IMR-90 (cell line): Measurements from ENCODE around the gene RAPSN. TPM values are rescaled to one million over a fixed set of nuclear protein-coding genes. Genes with fewer than 3 reads are reported as not detected.

Source experiments
- ATAC-seq: fragments of 200-7000 bp; cut with Tn5 transposase; 2 replicates; pipeline ENCODE4 v1.9.1; 2020; ENCODE audit warnings: low read depth, mild to moderate bottlenecking, moderate library complexity
- BruUV-seq: library from RNA; stranded (reverse); fragments of 400-500 nt; replicated peaks from 2 replicates; lab custom pipeline; 2021; lab: Mats Ljungman, UMichigan
- CTCF ChIA-PET: fragments of 300-600 bp; formaldehyde crosslinking; extraction: SDS; loops from one replicate; lab custom pipeline; 2021; ENCODE audit warnings: antibody characterized with exemption; lab: Yijun Ruan, JAX
- POLR2A ChIA-PET: fragments of 300-600 bp; sonication (Branson Sonifier 250); formaldehyde crosslinking; loops from one replicate; lab custom pipeline; 2022; ENCODE audit warnings: antibody characterized with exemption; ENCODE audit not compliant: unreplicated experiment; lab: Charles Lee
- DNase-seq: peaks from one replicate; pipeline ENCODE4 v3.0.0; 2013
- H2AFZ ChIP-seq: replicated peaks from 2 replicates; pipeline ENCODE3; 2013; ENCODE audit warnings: low read length, mild to moderate bottlenecking; ENCODE audit not compliant: poor library complexity
- H2AK5ac ChIP-seq: 2 replicates; pipeline ENCODE4 v1.6.1; 2013; ENCODE audit warnings: low read depth, low read length, inconsistent platforms
- H2AK9ac ChIP-seq: replicated peaks from 2 replicates; pipeline ENCODE3; 2013; ENCODE audit warnings: mild to moderate bottlenecking, low read depth, low read length, moderate library complexity; ENCODE audit not compliant: poor library complexity
- H2BK120ac ChIP-seq: 2 replicates; pipeline ENCODE4 v1.6.1; 2013; ENCODE audit warnings: low read depth, low read length, inconsistent platforms
- H2BK15ac ChIP-seq: 3 replicates; pipeline ENCODE4 v1.6.1; 2013; ENCODE audit warnings: low read depth, low read length, inconsistent platforms
- H2BK20ac ChIP-seq: 2 replicates; pipeline ENCODE4 v1.6.1; 2013; ENCODE audit warnings: low read depth, mild to moderate bottlenecking, inconsistent platforms, low read length, moderate library complexity
- H2BK5ac ChIP-seq: 2 replicates; pipeline ENCODE4 v1.6.1; 2013; ENCODE audit warnings: mild to moderate bottlenecking, low read depth, low read length, inconsistent platforms; ENCODE audit not compliant: poor library complexity, severe bottlenecking
- H3K14ac ChIP-seq: replicated peaks from 2 replicates; pipeline ENCODE4 v1.6.1; 2013; ENCODE audit warnings: low read depth, low read length, inconsistent platforms
- H3K18ac ChIP-seq: 2 replicates; pipeline ENCODE4 v1.6.1; 2013; ENCODE audit warnings: low read depth, low read length, control low read depth
- H3K23ac ChIP-seq: 2 replicates; pipeline ENCODE4 v1.6.1; 2013; ENCODE audit warnings: low read depth, low read length, inconsistent platforms
- H3K27ac ChIP-seq: 2 replicates; pipeline ENCODE4 v1.5.1; 2013; ENCODE audit warnings: mild to moderate bottlenecking, control low read depth, low read length; ENCODE audit not compliant: insufficient read depth
- H3K27me3 ChIP-seq: 2 replicates; pipeline ENCODE4 v1.6.1; 2013; ENCODE audit warnings: low read length; ENCODE audit not compliant: control insufficient read depth, insufficient read depth
- H3K36me3 ChIP-seq: 2 replicates; pipeline ENCODE4 v1.6.1; 2013; ENCODE audit warnings: low read length, mixed read lengths; ENCODE audit not compliant: control insufficient read depth, insufficient read depth
- H3K4ac ChIP-seq: 2 replicates; pipeline ENCODE4 v1.6.1; 2013; ENCODE audit warnings: low read depth, low read length, inconsistent platforms
- H3K4me1 ChIP-seq: 2 replicates; pipeline ENCODE4 v1.6.1; 2013; ENCODE audit warnings: low read length, mixed read lengths; ENCODE audit not compliant: control insufficient read depth, insufficient read depth
- H3K4me2 ChIP-seq: 2 replicates; pipeline ENCODE4 v1.6.1; 2013; ENCODE audit warnings: low read depth, mild to moderate bottlenecking, control low read depth, low read length, moderate library complexity
- H3K4me3 ChIP-seq: 2 replicates; pipeline ENCODE4 v1.5.1; 2013; ENCODE audit warnings: low read depth, mild to moderate bottlenecking, control low read depth, low read length, moderate library complexity; ENCODE audit not compliant: insufficient read depth
- H3K56ac ChIP-seq: 2 replicates; pipeline ENCODE4 v1.6.1; 2013; ENCODE audit warnings: low read length, inconsistent platforms; ENCODE audit not compliant: insufficient read depth; ENCODE audit errors: extremely low read depth
- H3K79me1 ChIP-seq, 2 experiments: 2 replicates each; pipeline ENCODE4 v1.6.1; 2013; ENCODE audit warnings: low read length in 2 of 2, inconsistent platforms in 1 of 2, low read depth in 1 of 2
- H3K9ac ChIP-seq: 2 replicates; pipeline ENCODE4 v1.6.1; 2013; ENCODE audit warnings: low read depth, low read length, control low read depth
- H3K9me1 ChIP-seq: 2 replicates; pipeline ENCODE4 v1.6.1; 2013; ENCODE audit warnings: low read length, inconsistent platforms; ENCODE audit not compliant: insufficient read depth
- H3K9me3 ChIP-seq: 2 replicates; pipeline ENCODE4 v1.6.1; 2013; ENCODE audit warnings: low read length; ENCODE audit not compliant: control insufficient read depth, insufficient read depth
- H4K20me1 ChIP-seq: 2 replicates; pipeline ENCODE4 v1.6.1; 2013; ENCODE audit warnings: low read length, inconsistent platforms; ENCODE audit not compliant: insufficient read depth
- H4K5ac ChIP-seq: 2 replicates; pipeline ENCODE4 v1.6.1; 2013; ENCODE audit warnings: mild to moderate bottlenecking, low read depth, low read length, control low read depth
- H4K8ac ChIP-seq, 2 experiments: 2 replicates each; pipeline ENCODE4 v1.6.1; 2013; ENCODE audit warnings: low read depth in 2 of 2, low read length in 2 of 2, control low read depth in 1 of 2, inconsistent platforms in 1 of 2
- H4K91ac ChIP-seq: 2 replicates; pipeline ENCODE4 v1.6.1; 2013; ENCODE audit warnings: low read depth, low read length, inconsistent platforms; ENCODE audit not compliant: insufficient read depth
- BHLHE40 ChIP-seq: fragments of 150-350 bp; IDR thresholded peaks from 2 replicates; pipeline ENCODE4 v1.6.1; 2016; ENCODE audit warnings: mild to moderate bottlenecking, low read depth, low read length
- CEBPB ChIP-seq: IDR thresholded peaks from 2 replicates; pipeline ENCODE4 v1.6.1; 2012; ENCODE audit warnings: low read depth, low read length, improper control_type of control experiment
- CHD1 ChIP-seq: IDR thresholded peaks from 2 replicates; pipeline ENCODE4 v1.6.1; 2012; ENCODE audit warnings: low read depth, low read length, improper control_type of control experiment
- CTCF ChIP-seq: conservative IDR thresholded peaks from 2 replicates; pipeline ENCODE4 v1.5.1; 2012; ENCODE audit warnings: mild to moderate bottlenecking, low read depth, low read length, improper control_type of control experiment
- ELK1 ChIP-seq: fragments of 150-350 bp; IDR thresholded peaks from 2 replicates; pipeline ENCODE4 v1.6.1; 2016; ENCODE audit warnings: low read depth, mild to moderate bottlenecking, low read length, moderate library complexity, borderline replicate concordance
- FOS ChIP-seq: fragments of 150-350 bp; IDR thresholded peaks from 2 replicates; pipeline ENCODE4 v1.6.1; 2016; ENCODE audit warnings: low read depth, low read length
- MAFK ChIP-seq: IDR thresholded peaks from 2 replicates; pipeline ENCODE4 v1.6.1; 2012; ENCODE audit warnings: low read depth, low read length, improper control_type of control experiment
- MAZ ChIP-seq: IDR thresholded peaks from 2 replicates; pipeline ENCODE4 v1.6.1; 2012; ENCODE audit warnings: low read depth, mild to moderate bottlenecking, low read length, improper control_type of control experiment, moderate library complexity, borderline replicate concordance
- MXI1 ChIP-seq: IDR thresholded peaks from 2 replicates; pipeline ENCODE4 v1.6.1; 2012; ENCODE audit warnings: low read depth, mild to moderate bottlenecking, low read length, moderate library complexity, borderline replicate concordance
- NFE2L2 ChIP-seq: fragments of 150-350 bp; IDR thresholded peaks from 2 replicates; pipeline ENCODE4 v1.6.1; 2016; ENCODE audit warnings: low read depth, mild to moderate bottlenecking, low read length
- POLR2A ChIP-seq: IDR thresholded peaks from 2 replicates; pipeline ENCODE4 v1.6.1; 2012; ENCODE audit warnings: mild to moderate bottlenecking, low read depth, low read length
- RAD21 ChIP-seq: IDR thresholded peaks from 2 replicates; pipeline ENCODE4 v1.6.1; 2012; ENCODE audit warnings: low read length, improper control_type of control experiment
- RCOR1 ChIP-seq: IDR thresholded peaks from 2 replicates; pipeline ENCODE4 v1.6.1; 2012; ENCODE audit warnings: mild to moderate bottlenecking, low read length, improper control_type of control experiment; ENCODE audit not compliant: insufficient replicate concordance
- RFX5 ChIP-seq: IDR thresholded peaks from 2 replicates; pipeline ENCODE4 v1.8.0; 2012; ENCODE audit warnings: low read depth, mild to moderate bottlenecking, low read length, moderate library complexity
- WGBS, 2 experiments: methylation state at CpG; one replicate each; pipeline versions ENCODE4 v1.1.5 to v1.1.7; 2013; ENCODE audit warnings: missing lambda C conversion rate in 2 of 2; ENCODE audit not compliant: insufficient read length in 1 of 2; ENCODE audit errors: extremely low coverage in 2 of 2; 5-methylcytosine and 5-hydroxymethylcytosine counted together
- dilution Hi-C: fragments of 300-500 bp; cut with HindIII; formaldehyde crosslinking; loops from one replicate; pipeline ENCODE4 v1.14.3; 2018; ENCODE audit warnings: low sequenced_read_pairs; ENCODE audit not compliant: unreplicated experiment
- in situ Hi-C: fragments of 300-500 bp; cut with MboI; formaldehyde crosslinking; loops from 3 replicates; pipeline ENCODE4 v1.14.3; 2019; ENCODE audit warnings: low sequenced_read_pairs, inconsistent platforms, mixed read lengths
- intact Hi-C: fragments of 100-400 bp; cut with micrococcal nuclease; formaldehyde crosslinking; loops from 2 replicates; pipeline ENCODE4 v1.10.0; 2022
- polyA plus RNA-seq, 3 experiments: library from polyadenylated mRNA; depleted of rRNA; stranded (reverse); fragments of >200 nt; gene quantifications; 2 replicates each; pipeline ENCODE4 v1.2.3, GENCODE V29; 2012; ENCODE audit warnings: low replicate concordance in 1 of 3
- total RNA-seq: library from RNA; depleted of rRNA; stranded (reverse); fragments of >200 nt; gene quantifications from 2 replicates; pipeline ENCODE4 v1.2.3, GENCODE V29; 2012
- TF ChIP-seq, protein P1 (sequence below): fragments of 150-350 bp; IDR thresholded peaks from 2 replicates; pipeline ENCODE4 v1.6.1; 2017; ENCODE audit warnings: mild to moderate bottlenecking, antibody characterized with exemption, low read length, low read depth

RAPSN gene
- total and polyA plus RNA-seq, 2 of the 4 experiments (the other 2 are of a cell fraction): 0.03 TPM; not detected in 1

DNA sequence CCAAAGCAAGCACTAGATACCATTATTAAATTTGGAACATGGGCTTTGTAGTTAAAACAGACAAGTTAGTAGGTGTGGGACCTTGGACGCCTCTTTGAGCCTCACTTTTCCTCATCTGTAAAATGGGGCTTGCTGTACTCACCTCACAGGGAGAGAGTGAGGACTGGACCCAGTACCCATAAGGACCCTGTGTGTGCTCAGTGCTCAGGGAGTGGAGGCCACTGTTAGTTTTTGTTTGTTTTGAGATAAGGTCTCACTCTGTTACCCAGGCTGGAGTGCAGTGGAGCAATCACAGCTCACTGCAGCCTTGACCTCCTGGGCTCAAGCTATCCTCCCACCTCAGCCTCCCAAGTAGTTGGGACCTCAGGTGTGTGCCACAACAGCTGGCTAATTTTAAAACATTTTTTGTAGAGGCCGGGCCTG lies 8.9 kb downstream of the RAPSN start:
- H3K4me1 ChIP-seq: no peaks in the 10 kb centered on the region
- no peak overlapping the region for H4K5ac ChIP-seq
- in situ Hi-C loops (no loop called here), intact Hi-C loops (no loop called here), dilution Hi-C loops (no loop called here)
- ChIA-PET POLR2A (no interaction called here), CTCF (no interaction called here)
- no peak overlapping the region for H3K4me2 ChIP-seq
- no peak for TF ChIP-seq MAFK
- TF ChIP-seq CTCF: no peak
- no peak for TF ChIP-seq RCOR1
- no peak for TF ChIP-seq MAZ
- TF ChIP-seq CEBPB: no peak
- TF ChIP-seq ELK1: no peak
- no peak for TF ChIP-seq POLR2A
- TF ChIP-seq FOS: no peak
- no peak for TF ChIP-seq CHD1
- TF ChIP-seq MXI1: no peak
- no peak for TF ChIP-seq NFE2L2
- TF ChIP-seq RAD21: no peak
- no peak for TF ChIP-seq BHLHE40
- TF ChIP-seq RFX5: no peak
- TF ChIP-seq, protein P1, sequence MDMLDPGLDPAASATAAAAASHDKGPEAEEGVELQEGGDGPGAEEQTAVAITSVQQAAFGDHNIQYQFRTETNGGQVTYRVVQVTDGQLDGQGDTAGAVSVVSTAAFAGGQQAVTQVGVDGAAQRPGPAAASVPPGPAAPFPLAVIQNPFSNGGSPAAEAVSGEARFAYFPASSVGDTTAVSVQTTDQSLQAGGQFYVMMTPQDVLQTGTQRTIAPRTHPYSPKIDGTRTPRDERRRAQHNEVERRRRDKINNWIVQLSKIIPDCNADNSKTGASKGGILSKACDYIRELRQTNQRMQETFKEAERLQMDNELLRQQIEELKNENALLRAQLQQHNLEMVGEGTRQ: no peak
- no peaks in the 10 kb centered on the region for H3K79me1 ChIP-seq
- no peak overlapping the region for H4K91ac ChIP-seq
- no peak overlapping the region for H3K56ac ChIP-seq
- no peaks in the 10 kb centered on the region for H3K36me3 ChIP-seq
- H2AK9ac ChIP-seq: no peak overlapping the region
- no peak overlapping the region for H2BK20ac ChIP-seq
- ATAC-seq (no peak), DNase-seq (no peak)
- no peak overlapping the region for H3K27ac ChIP-seq
- no peak overlapping the region for H2BK5ac ChIP-seq
- H2BK15ac ChIP-seq: no peak overlapping the region
- H3K18ac ChIP-seq: no peak overlapping the region
- WGBS, 2 experiments: 60% methylated on average over 1 of the region's 2 CpGs; no CpG with 5 or more reads in 1 of the 2 experiments
- no peak overlapping the region for H3K4ac ChIP-seq
- no peaks in the 10 kb centered on the region for H3K9me3 ChIP-seq
- no peak overlapping the region for H2AFZ ChIP-seq
- H3K23ac ChIP-seq: no peak overlapping the region
- no peak overlapping the region for H3K9ac ChIP-seq
- H3K14ac ChIP-seq: no peak overlapping the region
- H3K9me1 ChIP-seq: no peaks in the 10 kb centered on the region; the same call in 1 of the 2 replicates
- no peak overlapping the region for H2AK5ac ChIP-seq
- no TSS peak for BruUV-seq
- H2BK120ac ChIP-seq: no peak overlapping the region
- H4K8ac ChIP-seq: no peak overlapping the region
- H3K27me3 ChIP-seq: no peaks in the 10 kb centered on the region
- no peaks in the 10 kb centered on the region for H4K20me1 ChIP-seq
- H3K4me3 ChIP-seq: no peak overlapping the region
